Endothelial cell of umbilical vein (primary cell): ENCODE measurements around the gene HSPA1B. TPM values are rescaled to one million over a fixed set of nuclear protein-coding genes. Genes with fewer than 3 reads are reported as not detected.
A peak's percentile ranks its signal among the peaks of the same experiment; 100 is the strongest.
"Not testable (repeated sequence)": the region's sequence is repeated elsewhere in the genome, so short reads cannot be mapped to it uniquely, and the experiment has no call there.

Experiments used
- BruUV-seq: library from RNA; stranded (reverse); fragments of 400-500 nt; replicated peaks from 2 replicates; lab custom pipeline; 2021; lab: Mats Ljungman, UMichigan
- CTCF ChIA-PET: fragments of 300-600, 350-600 bp; sonication (Branson Sonifier 250); formaldehyde crosslinking; loops from one replicate; lab custom pipeline; 2021; ENCODE audit warnings: antibody characterized with exemption, inconsistent platforms; lab: Charles Lee
- POLR2A ChIA-PET: fragments of 300-600, 350-600 bp; sonication (Branson Sonifier 250); formaldehyde crosslinking; loops from one replicate; lab custom pipeline; 2021; ENCODE audit warnings: antibody characterized with exemption, inconsistent platforms; lab: Charles Lee
- DNase-seq: peaks from one replicate; pipeline ENCODE4 v3.0.0-alpha.2; 2011; ENCODE audit warnings: low read depth, low spot score
- FAIRE-seq: peaks from 2 replicates; lab custom pipeline; 2011; peaks lifted over from hg19 to GRCh38; lab: Jason Lieb, UNC
- H2AFZ ChIP-seq: 2 replicates; pipeline ENCODE4 v1.6.0; 2012; ENCODE audit warnings: low read depth, low read length, control low read depth, inconsistent platforms
- H3K27ac ChIP-seq: 2 replicates; pipeline ENCODE4 v1.5.1; 2011; ENCODE audit warnings: low read depth, mild to moderate bottlenecking, control low read depth, low read length, moderate library complexity; ENCODE audit not compliant: insufficient read depth
- H3K27me3 ChIP-seq, 2 experiments: 2 replicates each; pipeline versions ENCODE4 v1.6.0 to v1.6.1; 2011; ENCODE audit warnings: low read length in 2 of 2, mixed read lengths in 1 of 2; ENCODE audit not compliant: control insufficient read depth in 2 of 2, insufficient read depth in 2 of 2
- H3K36me3 ChIP-seq, 2 experiments: 2 replicates in 1 of 2; 3 replicates in 1 of 2; pipeline ENCODE4 v1.5.1; 2011; ENCODE audit warnings: low read length in 2 of 2, mild to moderate bottlenecking in 1 of 2, moderate library complexity in 1 of 2; ENCODE audit not compliant: control insufficient read depth in 2 of 2, insufficient read depth in 2 of 2; ENCODE audit errors: extremely low read depth in 1 of 2
- H3K4me1 ChIP-seq: 3 replicates; pipeline ENCODE4 v1.5.1; 2011; ENCODE audit warnings: mild to moderate bottlenecking, low read length; ENCODE audit not compliant: control insufficient read depth, insufficient read depth; ENCODE audit errors: extremely low read depth
- H3K4me2 ChIP-seq: 2 replicates; pipeline ENCODE4 v1.6.1; 2011; ENCODE audit warnings: low read length, control low read depth, mixed read lengths; ENCODE audit not compliant: insufficient read depth
- H3K4me3 ChIP-seq, 3 experiments: fragments of 200-600 bp in 1 of 3; sonication (generic), shearing (Covaris generic) in 1 of 3; replicated peaks in 1 of 3; 2 replicates each; pipeline ENCODE4 v1.5.1; 2011 to 2016; ENCODE audit warnings: control low read depth in 3 of 3, low read length in 3 of 3, mild to moderate bottlenecking in 2 of 3, inconsistent platforms in 1 of 3, low read depth in 1 of 3, moderate library complexity in 1 of 3; ENCODE audit not compliant: insufficient read depth in 1 of 3
- H3K79me2 ChIP-seq: 2 replicates; pipeline ENCODE4 v1.6.0; 2012; ENCODE audit warnings: low read length, inconsistent platforms; ENCODE audit not compliant: control insufficient read depth, insufficient read depth
- H3K9ac ChIP-seq: replicated peaks from 2 replicates; pipeline ENCODE3; 2011; ENCODE audit warnings: low read length, control low read depth; ENCODE audit not compliant: insufficient read depth; ENCODE audit errors: extremely low read depth
- H3K9me1 ChIP-seq: replicated peaks from 3 replicates; pipeline ENCODE4 v1.6.0; 2011; ENCODE audit warnings: mild to moderate bottlenecking, low read length; ENCODE audit not compliant: control insufficient read depth, insufficient read depth; ENCODE audit errors: extremely low read depth
- H3K9me3 ChIP-seq: replicated peaks from 2 replicates; pipeline ENCODE4 v1.5.1; 2012; ENCODE audit warnings: low read length, inconsistent platforms; ENCODE audit not compliant: control insufficient read depth, insufficient read depth
- H4K20me1 ChIP-seq: replicated peaks from 2 replicates; pipeline ENCODE3; 2011; ENCODE audit warnings: mild to moderate bottlenecking, low read length; ENCODE audit not compliant: control insufficient read depth, insufficient read depth; ENCODE audit errors: extremely low read depth
- EZH2 ChIP-seq: IDR thresholded peaks from 2 replicates; pipeline ENCODE4 v1.6.1; 2012; ENCODE audit warnings: borderline replicate concordance, low read depth, mild to moderate bottlenecking, moderate library complexity, low read length, inconsistent platforms; ENCODE audit not compliant: severe bottlenecking
- FOS ChIP-seq: IDR thresholded peaks from 2 replicates; pipeline ENCODE4 v1.6.1; 2011; ENCODE audit warnings: mild to moderate bottlenecking, low read length, moderate library complexity, borderline replicate concordance; ENCODE audit not compliant: insufficient read depth
- GATA2 ChIP-seq: IDR thresholded peaks from 2 replicates; pipeline ENCODE4 v1.7.0; 2011; ENCODE audit warnings: low read depth, mild to moderate bottlenecking, moderate library complexity, mixed read lengths, low read length; ENCODE audit not compliant: insufficient read length, insufficient read depth
- MYC ChIP-seq: IDR thresholded peaks from one replicate; pipeline ENCODE4 v1.6.1; 2011; ENCODE audit warnings: mild to moderate bottlenecking, low read depth, low read length
- POLR2A ChIP-seq: IDR thresholded peaks from 2 replicates; pipeline ENCODE4 v1.6.1; 2012; ENCODE audit warnings: low read depth, mild to moderate bottlenecking, control low read depth, low read length
- POLR2AphosphoS5 ChIP-seq: IDR thresholded peaks from 2 replicates; pipeline ENCODE4 v1.6.1; 2012; ENCODE audit warnings: low read depth, mild to moderate bottlenecking, control low read depth, low read length, moderate library complexity; ENCODE audit not compliant: insufficient read depth
- dilution Hi-C: fragments of 300-500 bp; cut with MboI; formaldehyde crosslinking; loops from one replicate; pipeline ENCODE4 v1.15.0; 2019; ENCODE audit warnings: low sequenced_read_pairs; ENCODE audit not compliant: extremely low pct_ligation_motif_present
- intact Hi-C: fragments of 100-400 bp; cut with micrococcal nuclease; formaldehyde crosslinking; loops from one replicate; pipeline ENCODE4 v1.10.0; 2022
- polyA plus RNA-seq, 4 experiments: library from polyadenylated mRNA; depleted of rRNA in 3 of 4; stranded (reverse) in 3 of 4; unstranded in 1 of 4; fragments of >200 nt; gene quantifications; 2 replicates each; pipeline versions ENCODE4 v1.2.1 to v1.2.3, GENCODE V29; 2011 to 2012; ENCODE audit warnings: missing spikeins in 1 of 4
- total RNA-seq: library from RNA; stranded (reverse); gene quantifications from 2 replicates; pipeline ENCODE4 v1.2.3, GENCODE V29; 2021
- TF ChIP-seq, protein P1 (sequence below), 2 donors: IDR thresholded peaks; 1 replicate in 1 of 2; 2 replicates in 1 of 2; pipeline ENCODE4 v1.5.1; 2011; ENCODE audit warnings: low read length in 2 of 2, mild to moderate bottlenecking in 2 of 2, moderate library complexity in 2 of 2, control low read depth in 1 of 2, inconsistent platforms in 1 of 2, low read depth in 1 of 2; ENCODE audit not compliant: insufficient read depth in 1 of 2; ENCODE audit errors: extremely low read depth in 1 of 2

The HSPA1B gene
- total and polyA plus RNA-seq, 2 donors (not counting 3 experiments of a cell fraction or from before 2014, with no cell fraction given) = 27.1 to 54.0 TPM

- Histone ChIP-seq H3K27me3 (no peaks in the 10 kb centered on the region), H2AFZ (peak within 1 kb of the TSS; percentile 70), H3K9ac (peak within 1 kb of the TSS; percentile 87), H3K79me2 (peaks cover 24% of the 10 kb centered on the region), H3K27ac (peak within 1 kb of the TSS; percentile 42), H3K4me3 (peak within 1 kb of the TSS; percentile 77 to 88 (median 87)), H3K9me3 (no peaks in the 10 kb centered on the region), H3K36me3 (peaks cover 3% of the 10 kb centered on the region in 2 experiments), H3K9me1 (no peaks in the 10 kb centered on the region), H3K4me2 (peak within 1 kb of the TSS; percentile 96), H4K20me1 (no peaks in the 10 kb centered on the region), H3K4me1 (peaks cover 11% of the 10 kb centered on the region)
- POLR2A ChIA-PET = interaction anchor here (0.6 to 2.4 kb wide), 10 partner anchors 8 to 142 kb away, joined by 3 to 32 read pairs (median 4); partner anchors contain the start of genes GPANK1, HSPA1A, HSPA1B and HSPA1L
- dilution Hi-C loops (no loop called here), intact Hi-C loops (loop anchor here (1.0 kb wide), 1 partner anchor 10 kb away; no protein-coding TSS in a partner anchor)
- CTCF ChIA-PET = interaction anchor here (0.7 to 3.1 kb wide), 24 partner anchors 8 to 338 kb away, joined by 3 to 28 read pairs (median 4); partner anchors contain the start of genes ABHD16A, DDAH2, GPANK1 and HSPA1A
- peak; percentile 94 for TF ChIP-seq POLR2A
- TF ChIP-seq MYC = no peak
- no peak for TF ChIP-seq GATA2
- TF ChIP-seq, protein P1, sequence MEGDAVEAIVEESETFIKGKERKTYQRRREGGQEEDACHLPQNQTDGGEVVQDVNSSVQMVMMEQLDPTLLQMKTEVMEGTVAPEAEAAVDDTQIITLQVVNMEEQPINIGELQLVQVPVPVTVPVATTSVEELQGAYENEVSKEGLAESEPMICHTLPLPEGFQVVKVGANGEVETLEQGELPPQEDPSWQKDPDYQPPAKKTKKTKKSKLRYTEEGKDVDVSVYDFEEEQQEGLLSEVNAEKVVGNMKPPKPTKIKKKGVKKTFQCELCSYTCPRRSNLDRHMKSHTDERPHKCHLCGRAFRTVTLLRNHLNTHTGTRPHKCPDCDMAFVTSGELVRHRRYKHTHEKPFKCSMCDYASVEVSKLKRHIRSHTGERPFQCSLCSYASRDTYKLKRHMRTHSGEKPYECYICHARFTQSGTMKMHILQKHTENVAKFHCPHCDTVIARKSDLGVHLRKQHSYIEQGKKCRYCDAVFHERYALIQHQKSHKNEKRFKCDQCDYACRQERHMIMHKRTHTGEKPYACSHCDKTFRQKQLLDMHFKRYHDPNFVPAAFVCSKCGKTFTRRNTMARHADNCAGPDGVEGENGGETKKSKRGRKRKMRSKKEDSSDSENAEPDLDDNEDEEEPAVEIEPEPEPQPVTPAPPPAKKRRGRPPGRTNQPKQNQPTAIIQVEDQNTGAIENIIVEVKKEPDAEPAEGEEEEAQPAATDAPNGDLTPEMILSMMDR (IDR thresholded peaks at IDR 0.05; ENCODE audit: extremely low read depth in 1 of 2, insufficient read depth in 1 of 2, low read depth in 1 of 2, low read length in 2 of 2) = peak in 1 of 2 donors; percentile 25
- peak; percentile 94 for TF ChIP-seq POLR2AphosphoS5
- TF ChIP-seq FOS = no peak
- TF ChIP-seq EZH2 = no peak
- FAIRE-seq (peak; percentile 98), DNase-seq (peak; percentile 98)
- TSS peak; percentile 65 for BruUV-seq
Measured at GRCh38 chr6:31806470-31807272, 20.9 kb upstream of the HSPA1B start, which contains the start of gene LSM2. LSM2 (minus strand) TSS chr6:31806966; CDS start chr6:31806757, 209 bp downstream.

GRCh38 chr6:31808599-31808998, 18.9 kb upstream of the HSPA1B start:
- BruUV-seq, H3K4me3 ChIP-seq, POLR2A ChIA-PET, H3K36me3 ChIP-seq, DNase-seq, dilution Hi-C loops, CTCF ChIA-PET, H3K4me2 ChIP-seq, H2AFZ ChIP-seq, intact Hi-C loops, FAIRE-seq, H3K27me3 ChIP-seq, H3K9me3 ChIP-seq, H3K27ac ChIP-seq, H3K9ac ChIP-seq, H4K20me1 ChIP-seq, H3K9me1 ChIP-seq: not testable (repeated sequence)
- H3K4me1 ChIP-seq = peaks cover 16% of the 10 kb centered on the region
- peaks cover 21% of the 10 kb centered on the region for H3K79me2 ChIP-seq
